GM23338 (cell line): ENCODE measurements around the gene DAB2. TPM values are rescaled to one million over a fixed set of nuclear protein-coding genes. Genes with fewer than 3 reads are reported as not detected.
A peak's percentile ranks its signal among the peaks of the same experiment; 100 is the strongest.

ENCODE experiments used
- ATAC-seq: fragments of 200-7000 bp; cut with Tn5 transposase; 3 replicates; pipeline ENCODE4 v1.9.1; 2020
- DNase-seq: peaks from one replicate; pipeline ENCODE4 v3.0.0-alpha.2; 2015; ENCODE audit warnings: low spot score
- H2AFZ ChIP-seq: fragments of 200-600 bp; sonication (generic); 2 replicates; pipeline ENCODE4 v1.8.0; 2016; ENCODE audit warnings: antibody characterized with exemption, mild to moderate bottlenecking, moderate library complexity
- H3F3A ChIP-seq: fragments of 200-600 bp; sonication (generic); replicated peaks from 2 replicates; pipeline ENCODE4 v1.8.0; 2017; ENCODE audit warnings: antibody characterized with exemption, mixed run types, low read depth
- H3K27ac ChIP-seq: fragments of 200-600 bp; sonication (generic); 2 replicates; pipeline ENCODE4 v1.6.1; 2016; ENCODE audit warnings: low read depth
- H3K27me3 ChIP-seq: fragments of 200-600 bp; sonication (generic); 2 replicates; pipeline ENCODE4 v1.8.0; 2016; ENCODE audit warnings: mild to moderate bottlenecking, mixed run types, moderate library complexity; ENCODE audit not compliant: insufficient read depth
- H3K36me3 ChIP-seq: fragments of 200-600 bp; sonication (generic); 2 replicates; pipeline ENCODE4 v1.8.0; 2016; ENCODE audit warnings: mild to moderate bottlenecking; ENCODE audit not compliant: insufficient read depth
- H3K4me1 ChIP-seq: fragments of 200-600 bp; sonication (generic); 2 replicates; pipeline ENCODE4 v1.8.0; 2016; ENCODE audit warnings: mild to moderate bottlenecking, moderate library complexity; ENCODE audit not compliant: insufficient read depth
- H3K4me2 ChIP-seq: fragments of 200-600 bp; sonication (generic); 2 replicates; pipeline ENCODE4 v1.7.1; 2017; ENCODE audit warnings: mixed run types
- H3K4me3 ChIP-seq: fragments of 200-600 bp; sonication (generic); 2 replicates; pipeline ENCODE4 v1.6.1; 2016; ENCODE audit warnings: mixed run types
- H3K79me2 ChIP-seq: fragments of 200-600 bp; sonication (generic); replicated peaks from 2 replicates; pipeline ENCODE4 v1.8.0; 2017; ENCODE audit warnings: mild to moderate bottlenecking; ENCODE audit not compliant: insufficient read depth
- H3K9me2 ChIP-seq: fragments of 200-600 bp; sonication (generic); 2 replicates; pipeline ENCODE4 v1.8.0; 2017; ENCODE audit not compliant: insufficient read depth
- H4K20me1 ChIP-seq: fragments of 200-600 bp; sonication (generic); replicated peaks from 2 replicates; pipeline ENCODE4 v1.8.0; 2017; ENCODE audit warnings: mild to moderate bottlenecking; ENCODE audit not compliant: insufficient read depth
- H3K27ac Mint-ChIP-seq: 2 replicates; pipeline ENCODE4 v1.8.0; 2020; ENCODE audit warnings: inconsistent platforms, mild to moderate bottlenecking, moderate library complexity, mixed read lengths
- H3K27me3 Mint-ChIP-seq: 3 replicates; pipeline ENCODE4 v1.8.0; 2022; ENCODE audit warnings: low read depth, mild to moderate bottlenecking, moderate library complexity, mixed read lengths, inconsistent platforms; ENCODE audit not compliant: insufficient read depth, poor library complexity
- H3K36me3 Mint-ChIP-seq: 3 replicates; pipeline ENCODE4 v1.8.0; 2021; ENCODE audit warnings: low read depth, mild to moderate bottlenecking, inconsistent platforms, moderate library complexity, mixed read lengths
- H3K4me1 Mint-ChIP-seq: 3 replicates; pipeline ENCODE4 v1.8.0; 2020; ENCODE audit warnings: mild to moderate bottlenecking, inconsistent platforms, mixed read lengths
- H3K4me3 Mint-ChIP-seq: 3 replicates; pipeline ENCODE4 v1.8.0; 2021; ENCODE audit warnings: moderate library complexity, mild to moderate bottlenecking, inconsistent platforms, mixed read lengths
- H3K9me3 Mint-ChIP-seq: 3 replicates; pipeline ENCODE4 v1.8.0; 2020; ENCODE audit warnings: moderate library complexity, mild to moderate bottlenecking, inconsistent platforms, mixed read lengths
- CREB1 ChIP-seq: fragments of 250-450 bp; sonication (Bioruptor Pico); IDR thresholded peaks from 2 replicates; pipeline ENCODE4 v1.5.0; 2020; ENCODE audit warnings: low read depth, mild to moderate bottlenecking, moderate library complexity
- EZH2 ChIP-seq: fragments of 200-600 bp; sonication (generic); IDR thresholded peaks from one replicate; pipeline ENCODE4 v1.8.0; 2017; ENCODE audit warnings: antibody characterized with exemption, mild to moderate bottlenecking, low read depth; ENCODE audit not compliant: unreplicated experiment
- EZH2phosphoT487 ChIP-seq: fragments of 200-600 bp; sonication (generic); IDR thresholded peaks from one replicate; pipeline ENCODE4 v1.8.1; 2018; ENCODE audit warnings: antibody characterized with exemption; ENCODE audit not compliant: unreplicated experiment
- POLR2AphosphoS5 ChIP-seq: IDR thresholded peaks from 2 replicates; pipeline ENCODE4 v1.6.1; 2016; ENCODE audit warnings: antibody characterized with exemption, low read depth
- ZNF331 ChIP-seq: fragments of 250-450 bp; sonication (Bioruptor Pico); IDR thresholded peaks from 2 replicates; pipeline ENCODE4 v1.5.0; 2020; ENCODE audit warnings: low read depth, mild to moderate bottlenecking, moderate library complexity
- ZNF462 ChIP-seq: fragments of 250-450 bp; sonication (Bioruptor Pico); IDR thresholded peaks from 2 replicates; pipeline ENCODE4 v1.5.0; 2020; ENCODE audit warnings: mild to moderate bottlenecking, moderate library complexity
- polyA plus RNA-seq: library from polyadenylated mRNA; unstranded; fragments of >200 nt; fragmentation: Nextera tagmentation; extraction: Ambion mirVana; gene quantifications from 2 replicates; pipeline ENCODE4 v1.2.1, GENCODE V29; 2016
- total RNA-seq: library from RNA; depleted of rRNA; stranded (reverse); fragments of >200 nt; shearing (Covaris generic); gene quantifications from 2 replicates; pipeline ENCODE4 v1.2.3, GENCODE V29; 2014
- TF ChIP-seq, protein P1 (sequence below): IDR thresholded peaks from 2 replicates; pipeline ENCODE4 v1.6.1; 2016; ENCODE audit warnings: antibody characterized with exemption
- TF ChIP-seq, protein P2 (sequence below), 2 experiments: fragments of 200-600 bp in 1 of 2; sonication (generic) in 1 of 2; conservative IDR thresholded peaks; 2 replicates each; pipeline versions ENCODE4 v1.5.1 to v1.6.1; 2016 to 2017; ENCODE audit warnings: antibody characterized with exemption in 2 of 2, low read depth in 2 of 2, mild to moderate bottlenecking in 2 of 2, moderate library complexity in 1 of 2

The DAB2 gene
- total and polyA plus RNA-seq, 2 experiments from 2014 or later, result 6.4 to 8.4 TPM

DNA sequence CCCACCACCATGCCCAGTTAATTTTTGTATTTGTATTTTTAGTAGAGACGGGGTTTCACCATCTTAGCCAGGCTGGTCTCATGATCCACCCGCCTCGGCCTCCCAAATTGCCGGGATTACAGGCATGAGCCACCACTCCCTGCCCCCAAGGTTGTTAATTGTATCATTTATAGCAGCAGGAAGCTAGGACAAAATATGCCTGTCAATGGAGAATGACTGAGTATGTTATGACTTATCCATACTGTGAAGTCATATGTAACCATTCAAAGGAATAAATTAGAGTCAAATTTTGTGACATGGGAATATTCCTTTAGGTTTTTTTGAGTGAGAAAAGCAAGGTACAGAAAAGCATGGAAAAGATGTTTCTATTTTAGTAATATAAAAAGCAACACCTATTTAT lies 3.9 kb upstream of the DAB2 start:
- Mint-ChIP-seq H3K9me3 (no peaks in the 10 kb centered on the region), H3K27me3 (peaks cover 3% of the 10 kb centered on the region), H3K36me3 (no peaks in the 10 kb centered on the region), H3K4me1 (peaks cover 25% of the 10 kb centered on the region), H3K27ac (no peak overlapping the region), H3K4me3 (no peak overlapping the region)
- DNase-seq, result no peak
- no peaks in the 10 kb centered on the region for H3K79me2 ChIP-seq
- H3K9me2 ChIP-seq, result no peaks in the 10 kb centered on the region
- H3K27me3 ChIP-seq, result peaks cover 13% of the 10 kb centered on the region; the same call in 1 of the 2 replicates
- peaks cover 25% of the 10 kb centered on the region for H3K4me1 ChIP-seq
- no peak overlapping the region for H2AFZ ChIP-seq
- no peaks in the 10 kb centered on the region for H3K36me3 ChIP-seq
- TF ChIP-seq ZNF331 (no peak), EZH2 (no peak), ZNF462 (CRISPR knock-in tag) (no peak)
- TF ChIP-seq, protein P1, sequence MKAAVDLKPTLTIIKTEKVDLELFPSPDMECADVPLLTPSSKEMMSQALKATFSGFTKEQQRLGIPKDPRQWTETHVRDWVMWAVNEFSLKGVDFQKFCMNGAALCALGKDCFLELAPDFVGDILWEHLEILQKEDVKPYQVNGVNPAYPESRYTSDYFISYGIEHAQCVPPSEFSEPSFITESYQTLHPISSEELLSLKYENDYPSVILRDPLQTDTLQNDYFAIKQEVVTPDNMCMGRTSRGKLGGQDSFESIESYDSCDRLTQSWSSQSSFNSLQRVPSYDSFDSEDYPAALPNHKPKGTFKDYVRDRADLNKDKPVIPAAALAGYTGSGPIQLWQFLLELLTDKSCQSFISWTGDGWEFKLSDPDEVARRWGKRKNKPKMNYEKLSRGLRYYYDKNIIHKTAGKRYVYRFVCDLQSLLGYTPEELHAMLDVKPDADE, result no peak
- H3K4me3 ChIP-seq, result no peak overlapping the region
- no peak overlapping the region for H3K4me2 ChIP-seq
- H3F3A ChIP-seq, result no peaks in the 10 kb centered on the region
- no peaks in the 10 kb centered on the region for H4K20me1 ChIP-seq
- ATAC-seq, result no peak
- H3K27ac ChIP-seq, result no peak overlapping the region

DNA sequence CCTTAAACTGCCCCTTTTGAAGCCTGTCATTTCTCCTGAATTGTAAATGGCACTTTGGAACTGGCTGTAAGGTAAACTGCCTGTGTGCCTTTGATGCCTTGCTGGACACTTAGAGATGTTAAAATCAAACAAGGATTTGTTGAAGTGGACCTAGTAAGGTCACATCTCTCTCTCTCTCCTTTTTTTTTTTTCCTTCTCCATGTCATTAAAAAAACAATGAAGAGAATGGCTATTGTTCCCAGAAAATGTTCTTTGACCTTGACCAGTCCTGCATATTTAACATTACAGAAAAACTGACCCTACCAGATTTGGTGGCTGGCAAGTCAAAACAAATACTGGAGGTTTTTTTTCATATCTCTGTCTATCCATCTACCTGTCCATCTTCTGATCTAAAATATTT lies 2.9 kb upstream of the DAB2 start:
- Mint-ChIP-seq H3K4me1 (peaks cover 34% of the 10 kb centered on the region), H3K27me3 (peaks cover 3% of the 10 kb centered on the region)
- ATAC-seq, result no peak
- no peak for TF ChIP-seq EZH2
- TF ChIP-seq, protein P2, sequence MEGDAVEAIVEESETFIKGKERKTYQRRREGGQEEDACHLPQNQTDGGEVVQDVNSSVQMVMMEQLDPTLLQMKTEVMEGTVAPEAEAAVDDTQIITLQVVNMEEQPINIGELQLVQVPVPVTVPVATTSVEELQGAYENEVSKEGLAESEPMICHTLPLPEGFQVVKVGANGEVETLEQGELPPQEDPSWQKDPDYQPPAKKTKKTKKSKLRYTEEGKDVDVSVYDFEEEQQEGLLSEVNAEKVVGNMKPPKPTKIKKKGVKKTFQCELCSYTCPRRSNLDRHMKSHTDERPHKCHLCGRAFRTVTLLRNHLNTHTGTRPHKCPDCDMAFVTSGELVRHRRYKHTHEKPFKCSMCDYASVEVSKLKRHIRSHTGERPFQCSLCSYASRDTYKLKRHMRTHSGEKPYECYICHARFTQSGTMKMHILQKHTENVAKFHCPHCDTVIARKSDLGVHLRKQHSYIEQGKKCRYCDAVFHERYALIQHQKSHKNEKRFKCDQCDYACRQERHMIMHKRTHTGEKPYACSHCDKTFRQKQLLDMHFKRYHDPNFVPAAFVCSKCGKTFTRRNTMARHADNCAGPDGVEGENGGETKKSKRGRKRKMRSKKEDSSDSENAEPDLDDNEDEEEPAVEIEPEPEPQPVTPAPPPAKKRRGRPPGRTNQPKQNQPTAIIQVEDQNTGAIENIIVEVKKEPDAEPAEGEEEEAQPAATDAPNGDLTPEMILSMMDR (conservative IDR thresholded peaks at IDR 0.05; ENCODE audit: low read depth in 2 of 2), result no peak
- no peak for TF ChIP-seq CREB1 (CRISPR knock-in tag)
- TF ChIP-seq POLR2AphosphoS5, result no peak
- TF ChIP-seq EZH2phosphoT487, result no peak

More for the DNA sequence above, 2.9 kb upstream of the DAB2 start:
- Histone ChIP-seq H3K79me2 (no peaks in the 10 kb centered on the region), H3F3A (no peaks in the 10 kb centered on the region), H3K4me2 (peak overlapping the region; percentile 15; the same call in 1 of the 2 replicates), H3K4me1 (peaks cover 29% of the 10 kb centered on the region), H4K20me1 (no peaks in the 10 kb centered on the region), H3K36me3 (no peaks in the 10 kb centered on the region), H3K27ac (no peak overlapping the region), H3K9me2 (no peaks in the 10 kb centered on the region), H2AFZ (no peak overlapping the region), H3K4me3 (no peak overlapping the region), H3K27me3 (peaks cover 13% of the 10 kb centered on the region; the same call in 1 of the 2 replicates)
- Mint-ChIP-seq H3K36me3 (no peaks in the 10 kb centered on the region), H3K9me3 (no peaks in the 10 kb centered on the region), H3K4me3 (no peak overlapping the region), H3K27ac (no peak overlapping the region)
- DNase-seq, result peak; percentile 12
